Fibroblast of upper back skin (primary cell): ENCODE results near the gene ATG9B.
"Not testable (repeated sequence)": the region's sequence is repeated elsewhere in the genome, so short reads cannot be mapped to it uniquely, and the experiment has no call there.

Experiments
- DNase-seq: peaks from one replicate; pipeline ENCODE4 v3.0.0-alpha.2; 2013

ATG9B gene

DNA sequence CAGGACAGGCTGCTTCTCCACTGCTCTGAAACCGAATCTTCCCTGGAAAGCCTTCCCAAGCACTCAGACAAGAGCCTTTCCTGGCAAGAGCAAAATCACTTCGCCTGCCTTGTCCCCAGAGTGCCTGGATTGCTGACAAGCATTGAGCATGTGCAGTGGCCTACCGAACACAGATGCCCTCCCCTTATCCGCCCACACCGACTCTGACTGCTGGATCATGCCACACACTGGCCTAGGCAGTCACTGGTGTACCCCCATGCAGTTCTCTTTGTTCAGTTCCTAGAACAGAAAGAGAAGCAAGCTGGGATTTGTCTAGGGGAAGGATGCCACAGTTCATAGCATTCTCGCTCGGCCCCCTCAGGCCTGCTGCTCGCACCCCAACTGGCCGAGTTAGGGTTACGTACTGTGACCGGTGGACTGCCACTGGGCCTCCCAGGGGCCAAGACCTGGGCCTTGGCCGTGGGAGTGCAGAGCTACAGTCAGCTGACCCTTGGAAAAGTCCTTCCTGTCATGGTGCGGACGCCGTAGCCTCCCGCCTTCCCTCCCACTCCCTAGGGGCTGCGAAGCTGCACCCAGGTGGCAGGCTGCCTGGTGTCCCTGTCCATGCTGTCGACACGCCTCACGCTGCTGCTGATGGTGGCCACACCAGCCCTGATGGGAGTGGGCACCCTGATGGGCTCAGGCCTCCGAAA is 10.9 kb upstream of the ATG9B start:
- DNase-seq, result no peak

DNA sequence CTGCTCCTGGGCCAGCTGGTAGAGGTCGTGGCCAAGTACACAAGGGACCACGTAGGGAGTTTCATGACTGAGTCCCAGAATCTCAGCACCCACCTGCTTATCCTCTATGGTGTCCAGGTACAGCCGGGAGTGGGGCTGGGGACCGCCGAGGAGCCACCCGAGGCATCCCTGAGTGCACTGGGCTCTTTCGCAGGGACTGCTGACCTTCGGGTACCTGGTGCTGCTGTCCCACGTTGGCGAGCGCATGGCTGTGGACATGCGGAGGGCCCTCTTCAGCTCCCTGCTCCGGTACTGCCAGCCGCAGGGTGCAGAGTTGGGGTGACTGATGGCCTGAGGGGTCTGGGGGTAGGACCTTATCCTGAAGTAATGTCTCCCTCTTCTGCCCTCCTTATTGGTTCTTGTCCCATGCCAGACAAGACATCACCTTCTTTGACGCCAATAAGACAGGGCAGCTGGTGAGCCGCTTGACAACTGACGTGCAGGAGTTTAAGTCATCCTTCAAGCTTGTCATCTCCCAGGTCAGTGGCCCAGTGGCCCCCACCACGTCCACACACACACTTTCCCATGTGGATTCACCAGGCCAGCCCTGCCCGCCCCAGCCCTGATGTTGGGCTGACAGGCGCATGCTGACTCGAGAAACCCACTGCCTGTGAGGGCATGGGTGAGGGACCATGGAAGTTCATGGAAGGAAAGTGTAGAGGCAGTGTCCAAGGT is 10.2 kb upstream of the ATG9B start:
- no peak for DNase-seq

DNA sequence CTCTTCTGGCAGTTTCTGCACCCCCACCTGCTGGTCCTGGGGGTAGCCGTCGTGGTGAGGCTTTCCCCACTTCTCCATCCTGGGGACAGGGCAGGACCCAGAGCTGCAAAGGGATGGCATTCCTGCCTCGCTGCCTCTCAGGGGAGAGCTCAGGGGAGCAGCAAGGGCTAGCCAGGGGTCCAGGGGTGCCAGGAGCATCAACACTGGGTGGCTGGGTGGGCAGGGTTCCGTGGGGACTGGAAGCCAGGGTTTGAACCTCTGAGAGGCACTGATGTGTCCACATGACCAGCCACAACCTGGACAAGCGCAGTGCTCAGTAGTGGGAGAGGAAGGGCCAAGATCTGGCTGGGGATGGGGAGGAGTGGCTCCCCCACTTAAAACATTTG is 9.6 kb upstream of the ATG9B start:
- no peak for DNase-seq

DNA sequence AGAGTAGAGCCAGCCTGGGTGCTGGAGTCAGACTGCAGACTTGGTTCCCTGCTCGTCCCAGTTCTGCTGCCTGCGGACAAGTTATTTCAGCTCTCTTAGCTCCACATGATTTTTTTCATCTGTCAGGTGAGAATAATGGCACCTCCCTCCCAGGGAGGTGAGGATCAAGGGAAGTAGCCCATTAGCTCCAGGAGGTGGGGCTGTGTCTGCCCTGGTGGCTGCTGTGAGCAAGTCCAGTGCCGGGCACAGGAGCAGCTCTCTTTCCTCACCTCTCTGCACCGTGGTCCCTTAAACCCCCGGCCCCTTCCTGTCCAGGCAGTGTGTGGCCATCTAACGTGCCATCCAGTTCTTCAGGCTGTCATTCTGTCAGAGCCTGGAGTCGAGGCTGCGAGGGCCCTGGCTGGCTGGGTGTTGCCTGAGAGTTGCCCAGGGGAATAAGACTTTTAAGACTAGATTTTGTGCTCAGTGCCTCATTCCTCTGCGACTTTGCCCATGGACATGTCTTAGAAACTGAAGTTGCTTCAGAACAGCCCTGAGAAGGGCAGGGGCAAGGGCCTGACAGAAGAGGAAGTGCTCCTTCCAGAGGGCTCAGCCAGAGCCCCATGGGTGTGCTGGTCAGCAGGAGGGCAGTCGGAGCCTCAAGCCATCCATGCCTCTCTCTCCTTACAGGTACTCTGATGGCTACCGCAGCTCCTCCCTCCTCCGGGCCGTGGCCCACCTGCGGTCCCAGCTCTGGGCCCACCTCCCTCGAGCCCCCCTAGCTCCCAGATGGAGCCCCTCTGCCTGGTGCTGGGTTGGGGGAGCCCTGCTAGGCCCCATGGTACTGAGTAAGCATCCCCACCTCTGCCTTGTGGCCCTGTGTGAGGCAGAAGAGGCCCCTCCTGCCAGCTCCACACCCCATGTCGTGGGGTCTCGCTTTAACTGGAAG is 8.9 kb upstream of the ATG9B start:
- DNase-seq, result no peak

DNA sequence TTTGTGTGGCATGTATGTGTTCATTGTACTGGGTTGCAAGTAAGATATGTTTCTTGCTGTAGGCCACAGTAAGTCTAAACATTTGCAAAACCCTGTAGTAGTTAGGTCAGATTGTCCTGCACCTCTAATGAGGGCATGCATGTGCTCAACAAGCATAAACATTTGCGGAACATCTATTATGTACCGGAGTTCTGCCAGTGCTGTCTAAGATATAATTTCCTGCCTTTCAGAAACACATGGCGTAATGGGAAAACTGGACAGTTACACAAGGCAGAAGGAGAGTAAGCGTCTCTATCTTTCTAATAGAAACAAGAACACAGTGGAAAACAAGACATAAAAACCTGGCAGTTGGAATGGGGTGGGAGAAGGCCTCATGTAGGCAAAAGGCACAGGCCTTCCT is 6.7 kb upstream of the ATG9B start:
- no peak for DNase-seq

DNA sequence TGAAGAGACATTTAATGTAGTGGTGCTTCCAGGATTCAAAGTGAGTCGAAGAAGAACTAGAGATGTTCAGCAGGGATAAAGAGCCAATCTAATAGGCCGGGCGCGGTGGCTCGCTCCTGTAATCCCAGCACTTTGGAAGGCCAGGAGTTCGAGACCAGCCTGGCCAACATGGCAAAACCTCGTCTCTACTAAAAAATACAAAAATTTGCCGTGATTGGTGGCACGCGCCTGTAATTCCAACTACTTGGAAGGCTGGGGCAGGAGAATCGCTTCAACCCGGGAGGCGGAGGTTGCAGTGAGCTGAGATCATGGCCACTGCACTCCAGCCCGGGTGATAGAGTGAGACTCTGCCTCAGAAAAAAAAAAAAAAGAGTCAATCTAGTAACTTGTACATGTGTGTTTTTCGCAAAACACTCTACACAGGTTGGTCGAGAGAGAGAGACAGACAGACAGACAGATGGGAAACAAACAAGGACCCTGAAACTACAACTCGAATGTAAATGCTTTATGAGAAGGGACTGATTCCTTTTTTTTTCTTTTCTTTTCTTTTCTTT is 4.7 kb upstream of the ATG9B start:
- no peak for DNase-seq

DNA sequence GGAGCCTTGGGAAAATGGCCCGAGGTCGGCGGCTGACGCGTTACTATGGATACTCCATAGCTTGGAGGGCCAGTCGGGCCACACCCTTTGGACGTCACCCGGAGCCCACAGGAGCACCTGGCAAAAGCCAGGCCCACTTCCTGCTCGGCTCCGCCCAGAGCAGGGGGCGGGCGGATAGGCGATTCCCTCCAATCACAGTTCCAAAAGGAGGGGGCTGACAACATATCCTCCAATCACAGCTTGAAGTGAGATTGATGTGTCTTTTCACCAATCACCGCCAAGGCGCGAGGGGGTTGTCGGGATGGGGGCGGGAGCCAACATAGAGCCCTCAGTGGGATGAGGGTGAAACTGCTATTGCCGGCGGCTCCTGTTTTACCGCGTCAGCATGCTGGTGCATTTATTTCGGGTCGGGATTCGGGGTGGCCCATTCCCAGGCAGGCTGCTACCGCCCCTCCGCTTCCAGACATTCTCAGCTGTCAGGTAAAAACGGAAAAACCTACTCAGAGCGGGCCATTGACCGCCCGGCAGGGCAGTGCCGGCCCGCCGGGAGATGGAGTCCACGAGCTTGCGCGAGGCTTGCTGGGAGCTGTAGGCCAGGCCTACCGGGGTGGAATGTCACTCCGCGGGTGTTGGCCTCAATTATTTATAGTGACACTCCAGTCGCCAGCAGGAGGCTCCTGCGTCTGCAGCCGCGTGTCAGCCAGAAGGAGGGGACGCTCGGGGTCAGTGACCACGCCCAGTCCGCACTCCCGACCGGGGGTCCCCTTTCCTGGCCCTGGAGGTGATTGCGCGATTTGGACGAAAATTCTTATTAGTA is 4.0 kb upstream of the ATG9B start, which contains the start of gene ABCB8:
Gene ABCB8, plus strand, starts transcription at position 320 of the 817 bp plus-strand sequence. Its CDS starts 66 bp downstream, at position 386.
- DNase-seq, result peak; percentile 99

DNA sequence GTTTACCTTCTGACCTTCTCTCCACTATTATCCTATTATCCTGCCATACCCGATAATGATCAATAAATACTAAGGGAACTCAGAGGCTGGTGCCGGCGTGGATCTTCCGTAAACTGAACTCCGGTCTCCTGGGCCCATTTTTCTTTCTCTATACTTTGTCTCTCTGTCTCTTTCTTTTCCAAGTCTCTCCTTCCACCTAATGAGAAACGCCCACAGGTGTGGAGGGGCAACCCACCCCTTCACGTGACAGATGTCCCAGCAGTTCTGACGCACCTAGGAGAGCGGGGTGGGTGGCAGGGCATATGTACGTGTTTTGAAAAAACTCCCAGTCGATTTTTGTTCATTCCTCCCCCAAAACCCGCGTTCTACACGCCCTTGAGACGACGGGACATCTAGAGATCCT is 3.4 kb upstream of the ATG9B start:
- not testable (repeated sequence) for DNase-seq

DNA sequence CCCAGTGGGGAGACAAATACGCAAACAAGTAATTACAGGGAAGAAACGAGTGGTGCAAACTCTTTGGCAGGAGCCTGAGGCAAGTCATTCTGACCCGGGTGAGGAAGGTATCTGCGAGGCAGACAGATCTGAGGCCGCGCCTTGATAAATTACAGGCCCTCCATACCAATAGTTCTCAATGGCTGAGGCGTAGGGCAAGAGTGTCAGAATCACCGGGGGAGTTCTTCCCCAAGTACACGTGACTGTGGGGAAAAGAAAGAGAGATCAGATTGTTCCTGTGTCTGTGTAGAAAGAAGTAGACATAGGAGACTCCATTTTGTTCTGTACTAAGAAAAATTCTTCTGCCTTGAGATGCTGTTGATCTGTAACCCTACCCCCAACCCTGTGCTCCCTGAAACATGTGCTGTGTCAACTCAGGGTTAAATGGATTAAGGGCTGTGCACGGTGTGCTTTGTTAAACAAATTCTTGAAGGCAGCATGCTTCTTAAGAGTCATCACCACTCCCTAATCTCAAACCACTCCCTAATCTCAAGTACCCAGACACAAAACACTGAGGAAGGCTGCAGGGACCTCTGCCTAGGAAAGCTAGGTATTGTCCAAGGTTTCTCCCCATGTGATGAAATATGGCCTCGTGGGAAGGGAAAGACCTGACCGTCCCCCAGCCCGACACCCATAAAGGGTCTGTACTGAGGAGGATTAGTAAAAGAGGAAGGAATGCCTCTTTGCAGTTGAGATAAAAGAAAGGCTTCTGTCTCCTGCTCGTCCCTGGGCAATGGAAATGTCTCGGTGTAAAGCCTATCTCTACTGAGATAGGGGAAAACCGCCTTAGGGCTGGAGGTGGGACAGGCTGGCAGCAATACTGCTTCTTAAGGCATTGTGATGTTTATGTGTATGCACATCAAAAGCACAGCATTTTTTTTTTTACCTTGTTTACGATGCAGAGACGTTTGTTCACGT is 2.8 kb upstream of the ATG9B start:
- not testable (repeated sequence) for DNase-seq

DNA sequence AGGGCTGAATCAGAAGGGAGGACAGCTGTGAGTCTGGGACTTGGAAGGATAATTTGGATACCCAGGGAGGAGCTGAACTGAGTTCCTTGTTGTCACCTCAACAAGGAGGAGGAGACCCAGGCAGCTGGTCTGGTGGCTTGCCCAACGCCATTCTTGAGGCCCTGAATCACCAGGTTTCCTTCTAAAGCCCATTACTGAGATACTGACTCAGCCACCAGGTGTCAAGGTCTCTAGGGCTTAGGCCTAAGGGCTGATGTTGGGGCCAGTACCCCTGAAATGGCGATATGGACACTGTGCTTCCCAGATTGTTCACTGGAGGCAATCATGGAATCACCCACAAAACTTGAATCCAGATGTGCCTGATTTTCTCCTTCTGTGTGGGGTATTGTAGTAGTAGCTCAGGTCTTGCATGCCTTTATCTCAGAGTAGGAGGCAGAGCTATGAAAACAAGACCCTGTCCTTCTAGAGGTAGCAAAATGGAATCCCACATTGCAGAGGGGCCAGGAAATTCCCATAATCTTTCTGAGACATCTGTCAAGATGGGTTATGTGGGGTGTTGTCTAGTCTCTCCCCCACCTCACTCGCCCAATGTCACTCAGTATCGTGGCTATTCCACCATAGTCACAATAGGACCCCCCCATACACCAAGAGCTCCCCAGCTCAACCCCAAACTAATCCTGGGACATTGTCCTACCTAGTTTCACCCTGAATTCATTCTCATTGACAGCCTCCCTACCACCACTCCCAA is 1.8 kb upstream of the ATG9B start:
- DNase-seq, result no peak

DNA sequence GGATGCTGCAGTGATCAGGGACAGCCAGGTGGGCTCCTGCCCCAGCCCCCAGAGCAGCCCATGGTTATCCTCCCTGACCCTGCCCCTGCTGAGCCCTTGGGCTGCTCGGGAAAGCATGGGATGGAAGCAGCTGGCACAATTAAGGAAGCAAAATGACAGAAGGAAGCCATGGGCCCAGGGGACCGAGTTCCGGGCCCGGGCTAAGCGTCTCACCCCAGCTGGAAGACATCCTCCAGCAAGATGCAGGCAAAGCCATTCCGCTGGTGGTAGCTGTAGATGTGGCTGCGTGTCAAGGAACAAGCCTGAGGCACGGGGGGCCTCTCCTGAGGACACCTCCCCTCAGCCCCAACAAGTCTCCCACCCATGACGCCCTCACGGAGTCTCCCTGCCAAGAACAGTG is 1.1 kb downstream of the ATG9B start:
- DNase-seq, result no peak

DNA sequence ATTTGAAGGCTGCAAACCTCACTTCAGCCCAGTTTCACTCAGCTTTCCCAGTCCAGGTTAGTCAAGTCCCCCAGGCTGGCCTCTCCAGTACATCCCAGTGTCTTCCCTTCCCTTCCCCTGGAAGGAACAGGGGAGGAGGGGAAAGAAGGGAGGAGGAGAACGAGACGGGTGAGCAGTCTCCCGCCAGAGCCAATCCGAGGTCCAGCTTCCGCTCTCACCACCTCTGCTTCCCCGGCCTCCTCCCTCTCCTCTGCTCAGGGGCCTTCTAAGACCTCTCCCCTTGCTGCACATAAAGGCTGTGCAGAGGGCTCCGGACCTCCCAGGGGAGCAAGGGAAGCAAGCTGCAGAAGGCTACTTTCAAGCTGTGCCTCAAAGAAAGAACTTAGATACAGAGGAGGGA is 4.1 kb downstream of the ATG9B start:
- DNase-seq, result no peak

DNA sequence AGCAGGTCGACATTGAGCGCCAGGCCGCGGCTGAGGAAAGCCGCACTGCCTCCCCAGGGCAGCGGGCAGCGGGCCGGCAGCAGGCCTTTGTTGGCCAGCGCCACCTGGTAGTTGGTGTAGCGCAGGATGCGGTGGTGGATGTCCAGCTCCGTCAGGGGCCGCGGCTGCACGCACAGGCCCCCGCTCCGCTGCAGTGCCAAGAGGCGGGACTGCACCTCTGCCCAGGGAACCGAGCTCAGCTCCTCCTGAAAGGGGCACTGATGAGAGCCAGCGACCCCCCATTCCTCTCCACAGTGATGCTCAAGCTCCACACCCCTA is 5.2 kb downstream of the ATG9B start:
- DNase-seq, result no peak

DNA sequence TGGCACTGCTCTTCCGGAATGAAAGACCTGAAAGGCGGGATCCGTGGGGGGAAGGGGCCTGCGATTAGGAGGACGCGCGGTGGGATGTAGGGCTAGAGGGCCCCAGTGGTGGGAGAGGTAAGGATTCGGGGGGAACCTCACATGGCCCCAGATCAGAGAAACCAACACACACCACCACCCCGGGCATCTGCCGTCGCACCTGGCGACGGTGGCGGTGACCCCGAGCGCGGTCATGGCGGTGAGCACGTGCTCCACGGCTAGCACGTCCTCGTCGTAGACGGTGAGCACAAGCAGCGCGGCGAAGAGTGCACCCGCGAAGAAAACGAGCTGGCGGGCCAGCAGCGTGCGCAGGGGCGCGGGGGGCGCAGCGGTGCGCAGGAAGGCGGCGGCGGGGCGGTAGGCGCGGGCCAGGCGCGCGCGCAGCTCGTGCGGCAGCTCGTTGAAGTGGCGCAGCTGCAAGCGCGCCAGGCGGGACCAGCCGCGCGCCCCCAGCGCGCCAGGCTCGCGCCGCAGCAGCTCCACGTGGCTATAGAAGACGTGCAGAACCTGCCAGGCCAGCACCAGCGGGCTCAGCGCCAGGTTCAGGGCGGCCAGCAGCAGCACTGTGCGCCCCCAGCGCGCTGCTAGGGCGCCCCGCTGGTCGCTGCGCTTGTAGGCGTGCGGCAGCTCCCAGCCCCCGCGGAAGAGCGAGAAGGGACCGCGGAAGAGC is 5.7 kb downstream of the ATG9B start:
- DNase-seq, result peak; percentile 51

DNA sequence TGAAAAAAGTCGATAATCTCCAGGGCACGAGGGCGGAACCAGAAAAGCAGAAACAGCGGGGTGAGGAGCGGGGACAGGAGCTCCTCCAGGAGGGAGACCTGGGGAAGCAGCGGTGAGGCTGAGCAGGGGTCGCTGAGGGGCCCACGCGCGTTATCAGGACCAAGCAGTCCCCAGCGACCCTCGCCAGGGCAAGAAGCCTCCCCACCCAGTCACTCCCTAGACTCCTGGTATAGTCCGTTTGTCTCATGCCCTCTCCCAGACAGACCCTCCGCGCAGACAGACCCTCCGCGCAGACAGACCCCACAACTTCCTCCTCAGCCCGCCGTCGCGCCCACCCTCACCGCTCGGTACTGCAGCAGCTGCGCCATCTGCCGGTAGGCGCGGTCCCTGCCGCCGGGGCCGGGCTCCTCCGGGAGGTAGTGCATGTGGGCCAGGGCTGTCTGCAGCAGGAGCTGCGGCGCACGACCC is 6.3 kb downstream of the ATG9B start:
- DNase-seq, result peak; percentile 51

DNA sequence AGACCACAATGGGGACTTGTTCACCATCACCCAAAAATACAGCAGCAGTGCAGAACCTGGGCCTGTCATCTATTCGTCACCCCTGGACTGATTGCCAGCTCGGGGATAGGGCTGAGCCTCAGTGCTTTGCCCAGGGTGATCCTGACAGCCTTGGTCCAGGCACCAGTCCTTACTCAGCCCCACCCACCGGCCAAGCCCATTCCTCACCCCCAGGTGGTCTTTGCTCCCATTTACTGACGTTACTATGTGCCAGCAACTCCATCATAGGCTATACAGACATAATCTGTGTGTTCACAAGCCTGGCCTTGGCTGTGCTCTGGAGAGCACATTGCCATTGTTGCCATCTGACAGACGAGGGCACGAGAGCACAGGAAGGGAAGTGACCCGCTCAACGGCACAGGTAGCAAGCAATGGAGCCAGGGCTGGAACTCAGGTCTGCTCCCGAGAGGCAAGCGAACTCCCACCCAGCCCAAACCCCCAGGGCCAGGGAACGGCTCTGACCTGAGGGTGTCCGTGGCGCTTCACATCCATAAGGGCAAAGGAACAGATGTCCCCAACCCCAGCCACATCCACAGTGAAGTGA is 6.8 kb downstream of the ATG9B start:
- no peak for DNase-seq

DNA sequence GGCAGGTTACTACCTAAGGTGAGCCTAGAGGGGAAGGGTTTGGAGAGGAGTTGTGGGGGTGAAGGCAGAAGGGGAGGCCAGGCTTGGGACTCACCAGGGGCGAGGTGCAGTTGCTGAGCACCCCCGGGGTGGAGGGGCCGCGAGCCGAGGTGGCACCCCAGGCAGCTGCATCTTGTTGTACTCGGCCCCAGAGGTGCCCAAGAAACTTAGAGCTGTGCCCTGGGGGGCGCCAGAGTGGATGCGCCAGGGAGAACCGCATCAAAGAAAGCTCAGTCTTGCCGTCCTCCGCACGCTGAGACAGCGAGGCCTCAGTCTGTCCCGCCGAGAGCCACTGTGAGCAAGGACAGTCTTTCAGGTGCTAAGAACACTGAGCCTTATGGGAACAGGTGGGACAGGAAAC is 7.4 kb downstream of the ATG9B start:
- no peak for DNase-seq

DNA sequence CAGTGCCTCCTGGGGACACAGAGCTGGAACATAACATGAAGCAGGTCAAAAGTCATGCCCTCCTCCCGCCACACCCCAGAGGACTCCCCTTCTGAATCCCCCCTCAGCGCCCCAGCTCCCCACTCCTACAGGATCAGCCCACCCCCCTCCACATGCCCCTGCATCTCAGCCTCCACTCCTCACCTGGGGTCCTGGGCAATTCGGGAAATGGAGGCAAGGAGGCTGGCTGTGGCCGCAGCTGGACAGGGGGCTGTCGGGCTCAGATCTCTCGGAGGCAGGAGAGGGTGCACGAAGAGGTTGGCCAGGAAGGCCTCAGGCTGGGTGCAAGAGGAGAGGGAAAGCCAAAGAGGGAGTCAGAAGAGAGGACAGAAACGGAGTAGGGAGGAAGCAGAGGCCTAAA is 7.8 kb downstream of the ATG9B start:
- DNase-seq, result no peak

DNA sequence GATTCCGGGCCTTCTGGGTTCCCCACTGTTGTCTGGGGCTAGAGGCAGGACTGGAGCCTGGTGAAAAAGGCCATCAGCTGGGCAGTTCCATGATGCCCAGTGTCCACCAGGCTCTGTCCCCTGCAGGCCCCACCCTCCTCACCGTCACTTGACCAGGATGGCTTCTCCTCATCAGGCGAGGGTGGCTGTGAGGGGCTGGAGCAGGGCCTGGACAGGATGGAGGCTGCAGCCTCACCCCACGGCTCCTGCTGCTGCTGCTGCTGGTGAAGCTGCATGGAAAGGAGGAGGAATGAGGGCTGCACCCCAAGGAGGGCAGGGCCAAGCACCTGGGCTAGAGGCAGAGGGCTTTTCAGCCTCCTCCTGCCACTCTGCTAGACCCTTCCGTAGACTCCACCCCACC is 8.3 kb downstream of the ATG9B start:
- DNase-seq, result no peak
